Urinary bladder (tissue), 4 donors: ENCODE results near the gene ATAD5. TPM values are rescaled to one million over a fixed set of nuclear protein-coding genes. Genes with fewer than 3 reads are reported as not detected.
"Not testable (repeated sequence)": the region's sequence is repeated elsewhere in the genome, so short reads cannot be mapped to it uniquely, and the experiment has no call there.

ENCODE experiments used
- DNase-seq: peaks from one replicate; pipeline ENCODE4 v3.0.0-alpha.2; 2015; ENCODE audit errors: extremely low spot score
- H3K27ac ChIP-seq: one replicate; pipeline ENCODE4 v1.5.1; 2013; ENCODE audit warnings: low read depth, mild to moderate bottlenecking, moderate library complexity
- H3K36me3 ChIP-seq: one replicate; pipeline ENCODE4 v1.6.1; 2013; ENCODE audit warnings: mild to moderate bottlenecking, moderate library complexity; ENCODE audit not compliant: insufficient read depth
- H3K4me1 ChIP-seq: one replicate; pipeline ENCODE4 v1.6.1; 2013; ENCODE audit warnings: mild to moderate bottlenecking, moderate library complexity; ENCODE audit not compliant: insufficient read depth
- H3K4me3 ChIP-seq: one replicate; pipeline ENCODE4 v1.5.1; 2013; ENCODE audit warnings: low read depth, low read length
- WGBS: extraction: QIAGEN DNeasy Blood & Tissue Kit; methylation state at CpG from one replicate; pipeline ENCODE4 v1.1.7; 2013; 5-methylcytosine and 5-hydroxymethylcytosine counted together
- polyA plus RNA-seq: library from polyadenylated mRNA; stranded (reverse); fragments of 200-250 nt; gene quantifications from one replicate; pipeline ENCODE4 v1.2.3, GENCODE V29; 2013
- small RNA-seq: library from RNA; depleted of rRNA; stranded (forward); fragments of <200 nt; gene quantifications from one replicate; pipeline ENCODE3, GENCODE V24; 2014
- total RNA-seq: library from RNA; depleted of rRNA; stranded (reverse); fragments of >200 nt; gene quantifications from one replicate; pipeline ENCODE4 v1.2.3, GENCODE V29; 2014
- donor health status: healthy with polysubstance abuse.
- donor health status: healthy.

ATAD5 gene
- total and polyA plus RNA-seq, 2 donors: 0.44 to 10.6 TPM

GRCh38 chr17:30928584-30928983 is 96.8 kb downstream of the ATAD5 start:
- no peaks in the 10 kb centered on the region for H3K4me1 ChIP-seq
- 79% methylated on average over 3 of the region's 3 CpGs for WGBS
- no peak overlapping the region for H3K27ac ChIP-seq
- no peak overlapping the region for H3K4me3 ChIP-seq
- no peaks in the 10 kb centered on the region for H3K36me3 ChIP-seq
- DNase-seq: no peak

- H3K4me3 ChIP-seq: no peak overlapping the region
- 50% methylated on average over 8 of the region's 8 CpGs for WGBS
- no peak overlapping the region for H3K27ac ChIP-seq
- no peaks in the 10 kb centered on the region for H3K36me3 ChIP-seq
- H3K4me1 ChIP-seq: no peaks in the 10 kb centered on the region
- no peak for DNase-seq
Observed at GRCh38 chr17:30929081-30929633, 97.4 kb downstream of the ATAD5 start.

GRCh38 chr17:30929861-30930260 is 98.1 kb downstream of the ATAD5 start:
- H3K4me3 ChIP-seq, H3K4me1 ChIP-seq, H3K36me3 ChIP-seq, DNase-seq, H3K27ac ChIP-seq: not testable (repeated sequence)
- 94% methylated on average over 3 of the region's 3 CpGs for WGBS

GRCh38 chr17:30930495-30930894 is 98.7 kb downstream of the ATAD5 start:
- 91% methylated on average over 3 of the region's 3 CpGs for WGBS
- Histone ChIP-seq H3K36me3 (no peaks in the 10 kb centered on the region), H3K4me1 (no peaks in the 10 kb centered on the region), H3K4me3 (no peak overlapping the region), H3K27ac (no peak overlapping the region)
- DNase-seq: no peak

GRCh38 chr17:30931582-30931981 is 99.8 kb downstream of the ATAD5 start:
- not testable (repeated sequence) for H3K36me3 ChIP-seq, H3K27ac ChIP-seq, H3K4me1 ChIP-seq, H3K4me3 ChIP-seq, DNase-seq
- 87% methylated on average over 8 of the region's 8 CpGs for WGBS

GRCh38 chr17:30933966-30934365 is 102.2 kb downstream of the ATAD5 start:
- H3K36me3 ChIP-seq: no peaks in the 10 kb centered on the region
- H3K4me3 ChIP-seq: no peak overlapping the region
- 78% methylated on average over 5 of the region's 5 CpGs for WGBS
- no peak overlapping the region for H3K27ac ChIP-seq
- H3K4me1 ChIP-seq: no peaks in the 10 kb centered on the region
- DNase-seq: no peak

- Histone ChIP-seq H3K4me3 (no peak overlapping the region), H3K27ac (no peak overlapping the region), H3K36me3 (no peaks in the 10 kb centered on the region), H3K4me1 (no peaks in the 10 kb centered on the region)
- 83% methylated on average over 13 of the region's 13 CpGs for WGBS
- no peak for DNase-seq
Observed at GRCh38 chr17:30939051-30939689, 107.4 kb downstream of the ATAD5 start.

GRCh38 chr17:30942308-30943079 is 110.7 kb downstream of the ATAD5 start:
- no peaks in the 10 kb centered on the region for H3K4me1 ChIP-seq
- 54% methylated on average over 4 of the region's 4 CpGs for WGBS
- no peak overlapping the region for H3K4me3 ChIP-seq

More at GRCh38 chr17:30942308-30943079, 110.7 kb downstream of the ATAD5 start:
- no peaks in the 10 kb centered on the region for H3K36me3 ChIP-seq
- no peak for DNase-seq
- H3K27ac ChIP-seq: no peak overlapping the region

Small RNAs within 50 kb of the gene (small RNA-seq; reads per million reads assigned to genes)
- gene RNU6-298P: not detected

Other genes with a start within 250 kb of the ATAD5 start
- gene CRLF3, start 7.3 kb upstream of the ATAD5 start, total RNA-seq: 15.5 TPM
- gene CRLF3, start 7.3 kb upstream of the ATAD5 start, polyA plus RNA-seq: 6.8 TPM
- gene TEFM, start 74.3 kb downstream of the ATAD5 start, total RNA-seq: 37.0 TPM
- gene TEFM, start 74.3 kb downstream of the ATAD5 start, polyA plus RNA-seq: 9.8 TPM
- gene ADAP2, start 90.0 kb downstream of the ATAD5 start, total RNA-seq: 15.1 TPM
- gene ADAP2, start 90.0 kb downstream of the ATAD5 start, polyA plus RNA-seq: 6.7 TPM
- 10.1 TPM for gene RNF135, start 139.1 kb downstream of the ATAD5 start, total RNA-seq
- 17.1 TPM for gene RNF135, start 139.1 kb downstream of the ATAD5 start, polyA plus RNA-seq